Lower lobe of right lung (tissue), 2 donors: ENCODE measurements around the gene KRT7. TPM values are rescaled to one million over a fixed set of nuclear protein-coding genes. Genes with fewer than 3 reads are reported as not detected.

Experiments
- ATAC-seq, 2 donors: fragments of 200-7000 bp; cut with Tn5 transposase; one replicate each; pipeline ENCODE4 v1.9.1; 2020 to 2022; ENCODE audit warnings: mild to moderate bottlenecking in 2 of 2, moderate library complexity in 2 of 2
- DNase-seq: peaks from one replicate; pipeline ENCODE4 v3.0.0-alpha.2; 2020
- H3K27ac ChIP-seq: fragments of 200-600 bp; one replicate; pipeline ENCODE4 v1.8.0; 2022
- H3K27me3 ChIP-seq: fragments of 200-600 bp; one replicate; pipeline ENCODE4 v1.8.0; 2022; ENCODE audit warnings: low read depth
- H3K36me3 ChIP-seq: fragments of 200-600 bp; one replicate; pipeline ENCODE4 v1.8.0; 2022; ENCODE audit warnings: mild to moderate bottlenecking
- H3K4me1 ChIP-seq: fragments of 200-600 bp; one replicate; pipeline ENCODE4 v1.8.0; 2022
- H3K4me3 ChIP-seq: fragments of 200-600 bp; one replicate; pipeline ENCODE4 v1.8.0; 2022; ENCODE audit warnings: mild to moderate bottlenecking
- H3K9me3 ChIP-seq: fragments of 200-600 bp; one replicate; pipeline ENCODE4 v1.8.0; 2022
- CTCF ChIP-seq: fragments of 200-600 bp; IDR thresholded peaks from one replicate; pipeline ENCODE4 v1.8.0; 2022; ENCODE audit warnings: antibody characterized with exemption, mild to moderate bottlenecking
- intact Hi-C: fragments of 100-400 bp; cut with DNase I; formaldehyde crosslinking; loops from one replicate; pipeline ENCODE4 v1.11.0; 2022
- total RNA-seq: library from RNA; stranded (reverse); fragmentation: NEBNext Ultra II Directional; extraction: Animal tissue kit (Norgen Biotek cat#: 25700); gene quantifications from one replicate; pipeline ENCODE4 v1.2.1, GENCODE V29; 2021
- donor health status: DM: no; HTN: yes; CAD: no; lungs with severe emphysema.

KRT7 gene
- total RNA-seq, 1 donor from 2014 or later: 257 TPM

- intact Hi-C loops: no loop called here
- Histone ChIP-seq H3K27ac (peak overlapping the region; percentile 71), H3K4me1 (peaks cover 53% of the 10 kb centered on the region), H3K27me3 (no peaks in the 10 kb centered on the region), H3K36me3 (peaks cover 10% of the 10 kb centered on the region), H3K4me3 (no peak overlapping the region), H3K9me3 (no peaks in the 10 kb centered on the region)
- TF ChIP-seq CTCF: no peak
- DNase-seq: no peak
- ATAC-seq: no peak
Measured at GRCh38 chr12:52243259-52243855, 10.3 kb downstream of the KRT7 start.

GRCh38 chr12:52243856-52244614, 11.0 kb downstream of the KRT7 start:
- no peak overlapping the region for H3K4me3 ChIP-seq
- peak; percentile 72 to 84 for ATAC-seq
- intact Hi-C loops: no loop called here

GRCh38 chr12:52244615-52244994, 11.6 kb downstream of the KRT7 start:
- H3K4me1 ChIP-seq: peaks cover 43% of the 10 kb centered on the region
- peak overlapping the region; percentile 71 for H3K27ac ChIP-seq
- no peak for ATAC-seq
- H3K27me3 ChIP-seq: peaks cover 8% of the 10 kb centered on the region
- intact Hi-C loops: no loop called here
- no peak for TF ChIP-seq CTCF
- H3K4me3 ChIP-seq: no peak overlapping the region
- H3K9me3 ChIP-seq: no peaks in the 10 kb centered on the region
- peaks cover 10% of the 10 kb centered on the region for H3K36me3 ChIP-seq
- no peak for DNase-seq

More at GRCh38 chr12:52243856-52244614, 11.0 kb downstream of the KRT7 start:
- Histone ChIP-seq H3K27ac (peak overlapping the region; percentile 71), H3K9me3 (no peaks in the 10 kb centered on the region), H3K4me1 (peaks cover 48% of the 10 kb centered on the region), H3K27me3 (peaks cover 2% of the 10 kb centered on the region), H3K36me3 (peaks cover 10% of the 10 kb centered on the region)
- DNase-seq: peak; percentile 87
- TF ChIP-seq CTCF: no peak

- DNase-seq (no peak), ATAC-seq (no peak)
- intact Hi-C loops: no loop called here
- no peak overlapping the region for H3K4me3 ChIP-seq
- peaks cover 16% of the 10 kb centered on the region for H3K27me3 ChIP-seq
- no peak for TF ChIP-seq CTCF
- peaks cover 45% of the 10 kb centered on the region for H3K4me1 ChIP-seq
- H3K27ac ChIP-seq: no peak overlapping the region
- peaks cover 10% of the 10 kb centered on the region for H3K36me3 ChIP-seq
- no peaks in the 10 kb centered on the region for H3K9me3 ChIP-seq
Measured at GRCh38 chr12:52245259-52245961, 12.4 kb downstream of the KRT7 start.

- Histone ChIP-seq H3K4me3 (no peak overlapping the region), H3K9me3 (no peaks in the 10 kb centered on the region), H3K27me3 (peaks cover 21% of the 10 kb centered on the region), H3K36me3 (peaks cover 10% of the 10 kb centered on the region), H3K4me1 (peaks cover 45% of the 10 kb centered on the region), H3K27ac (no peak overlapping the region)
- no peak for TF ChIP-seq CTCF
- DNase-seq (no peak), ATAC-seq (no peak)
- intact Hi-C loops: no loop called here
Measured at GRCh38 chr12:52245962-52246569, 13.0 kb downstream of the KRT7 start.
